Vagina (tissue), 2 donors: ENCODE results near the gene BPIFB6. TPM values are rescaled to one million over a fixed set of nuclear protein-coding genes. Genes with fewer than 3 reads are reported as not detected.

Experiments used
- DNase-seq, 2 donors: peaks; one replicate each; pipeline ENCODE4 v3.0.0-alpha.2; 2017; ENCODE audit errors: extremely low spot score in 2 of 2
- H3K27ac ChIP-seq: fragments of 200-600 bp; sonication (generic); one replicate; pipeline ENCODE4 v1.5.1; 2019
- H3K27me3 ChIP-seq: fragments of 200-600 bp; sonication (generic); one replicate; pipeline ENCODE4 v1.5.1; 2019
- H3K36me3 ChIP-seq, 2 donors: fragments of 200-600 bp; sonication (generic); one replicate each; pipeline ENCODE4 v1.5.1; 2017 to 2019
- H3K4me1 ChIP-seq: fragments of 200-600 bp; sonication (generic); one replicate; pipeline ENCODE4 v1.5.1; 2019
- H3K4me3 ChIP-seq, 2 donors: fragments of 200-600 bp; sonication (generic); 1 replicate in 1 of 2; 2 replicates in 1 of 2; pipeline ENCODE4 v1.5.1; 2016 to 2019
- H3K9me3 ChIP-seq: fragments of 200-600 bp; sonication (generic); one replicate; pipeline ENCODE4 v1.5.1; 2019
- POLR2A ChIP-seq, 2 donors: fragments of 450-650 bp; IDR thresholded peaks; one replicate each; pipeline ENCODE4 v1.6.1; 2017; ENCODE audit warnings: antibody characterized with exemption in 2 of 2, mild to moderate bottlenecking in 2 of 2, moderate library complexity in 2 of 2
- POLR2AphosphoS5 ChIP-seq, 2 donors: sonication (generic); formaldehyde crosslinking; IDR thresholded peaks; one replicate each; pipeline ENCODE4 v1.9.0; 2017; ENCODE audit warnings: antibody characterized with exemption in 2 of 2, mild to moderate bottlenecking in 2 of 2, low read depth in 1 of 2; ENCODE audit not compliant: insufficient read depth in 1 of 2
- intact Hi-C: fragments of 100-400 bp; cut with DNase I; formaldehyde crosslinking; loops from one replicate; pipeline ENCODE4 v1.15.1; 2023
- total RNA-seq: library from RNA; depleted of rRNA; stranded (reverse); fragments of >200 nt; gene quantifications from one replicate; pipeline ENCODE4 v1.2.3, GENCODE V29; 2016
- TF ChIP-seq, protein P1 (sequence below), 3 experiments: fragments of 450-650 bp in 2 of 3; fragments of 200-600 bp in 1 of 3; sonication (generic) in 1 of 3; IDR thresholded peaks; one replicate each; pipeline ENCODE4 v1.5.1; 2017 to 2019; ENCODE audit warnings: antibody characterized with exemption in 3 of 3, mild to moderate bottlenecking in 2 of 3, moderate library complexity in 2 of 3

BPIFB6 gene
- total RNA-seq, 1 donor from 2014 or later, result not detected

DNA sequence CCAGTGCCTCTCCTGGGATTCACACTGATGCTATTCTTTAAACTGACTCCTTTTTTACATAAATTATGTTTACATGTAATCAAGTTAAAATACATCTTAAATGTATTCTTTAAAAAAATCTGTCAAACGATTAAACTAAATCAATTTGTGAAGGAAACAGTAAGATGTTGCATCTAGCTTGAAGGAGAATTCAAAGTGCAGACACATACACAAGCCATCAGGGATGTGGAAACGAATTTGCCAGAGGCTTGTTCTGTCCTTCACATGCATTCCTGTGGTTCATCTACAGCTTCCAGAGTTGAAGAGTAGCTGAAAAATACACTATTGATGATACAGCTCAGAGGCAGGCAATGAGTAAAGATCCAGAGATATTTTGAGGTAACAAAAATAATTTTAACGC is 15.0 kb downstream of the BPIFB6 start:
- Histone ChIP-seq H3K27me3 (no peaks in the 10 kb centered on the region), H3K9me3 (no peaks in the 10 kb centered on the region), H3K36me3 (no peaks in the 10 kb centered on the region), H3K27ac (no peak overlapping the region), H3K4me3 (no peak overlapping the region), H3K4me1 (no peaks in the 10 kb centered on the region)
- intact Hi-C loops, result no loop called here
- no peak for TF ChIP-seq POLR2A (IDR thresholded peaks at IDR 0.05)
- no peak for TF ChIP-seq POLR2AphosphoS5 (IDR thresholded peaks at IDR 0.05; ENCODE audit: insufficient read depth in 1 of 2, low read depth in 1 of 2)
- TF ChIP-seq, protein P1, sequence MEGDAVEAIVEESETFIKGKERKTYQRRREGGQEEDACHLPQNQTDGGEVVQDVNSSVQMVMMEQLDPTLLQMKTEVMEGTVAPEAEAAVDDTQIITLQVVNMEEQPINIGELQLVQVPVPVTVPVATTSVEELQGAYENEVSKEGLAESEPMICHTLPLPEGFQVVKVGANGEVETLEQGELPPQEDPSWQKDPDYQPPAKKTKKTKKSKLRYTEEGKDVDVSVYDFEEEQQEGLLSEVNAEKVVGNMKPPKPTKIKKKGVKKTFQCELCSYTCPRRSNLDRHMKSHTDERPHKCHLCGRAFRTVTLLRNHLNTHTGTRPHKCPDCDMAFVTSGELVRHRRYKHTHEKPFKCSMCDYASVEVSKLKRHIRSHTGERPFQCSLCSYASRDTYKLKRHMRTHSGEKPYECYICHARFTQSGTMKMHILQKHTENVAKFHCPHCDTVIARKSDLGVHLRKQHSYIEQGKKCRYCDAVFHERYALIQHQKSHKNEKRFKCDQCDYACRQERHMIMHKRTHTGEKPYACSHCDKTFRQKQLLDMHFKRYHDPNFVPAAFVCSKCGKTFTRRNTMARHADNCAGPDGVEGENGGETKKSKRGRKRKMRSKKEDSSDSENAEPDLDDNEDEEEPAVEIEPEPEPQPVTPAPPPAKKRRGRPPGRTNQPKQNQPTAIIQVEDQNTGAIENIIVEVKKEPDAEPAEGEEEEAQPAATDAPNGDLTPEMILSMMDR (IDR thresholded peaks at IDR 0.05), result no peak
- no peak for DNase-seq

DNA sequence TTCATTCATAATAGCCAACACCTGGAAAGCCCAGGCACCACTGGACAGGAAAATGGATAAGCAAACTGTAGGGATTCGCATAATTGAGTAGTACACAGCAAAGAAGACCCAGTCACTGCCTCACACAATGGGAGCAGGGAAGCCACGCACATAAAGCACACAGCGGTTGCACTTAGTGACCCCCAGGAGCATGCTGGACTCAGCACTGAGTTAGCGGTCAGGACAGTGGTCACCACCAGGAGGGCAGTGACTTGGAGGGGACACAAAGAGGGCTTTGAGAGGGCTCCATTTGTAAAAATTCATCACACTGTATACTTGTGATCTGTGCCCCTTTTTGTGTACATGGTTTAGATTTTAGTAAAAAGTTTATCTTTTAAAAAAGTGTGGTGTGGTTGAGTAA is 19.9 kb downstream of the BPIFB6 start:
- Histone ChIP-seq H3K36me3 (no peaks in the 10 kb centered on the region), H3K4me1 (no peaks in the 10 kb centered on the region), H3K9me3 (no peaks in the 10 kb centered on the region), H3K27me3 (no peaks in the 10 kb centered on the region), H3K27ac (no peak overlapping the region), H3K4me3 (no peak overlapping the region)
- TF ChIP-seq POLR2A (IDR thresholded peaks at IDR 0.05), result no peak
- TF ChIP-seq, protein P1 (IDR thresholded peaks at IDR 0.05), result no peak
- TF ChIP-seq POLR2AphosphoS5 (IDR thresholded peaks at IDR 0.05; ENCODE audit: insufficient read depth in 1 of 2, low read depth in 1 of 2), result no peak
- intact Hi-C loops, result no loop called here
- no peak for DNase-seq

DNA sequence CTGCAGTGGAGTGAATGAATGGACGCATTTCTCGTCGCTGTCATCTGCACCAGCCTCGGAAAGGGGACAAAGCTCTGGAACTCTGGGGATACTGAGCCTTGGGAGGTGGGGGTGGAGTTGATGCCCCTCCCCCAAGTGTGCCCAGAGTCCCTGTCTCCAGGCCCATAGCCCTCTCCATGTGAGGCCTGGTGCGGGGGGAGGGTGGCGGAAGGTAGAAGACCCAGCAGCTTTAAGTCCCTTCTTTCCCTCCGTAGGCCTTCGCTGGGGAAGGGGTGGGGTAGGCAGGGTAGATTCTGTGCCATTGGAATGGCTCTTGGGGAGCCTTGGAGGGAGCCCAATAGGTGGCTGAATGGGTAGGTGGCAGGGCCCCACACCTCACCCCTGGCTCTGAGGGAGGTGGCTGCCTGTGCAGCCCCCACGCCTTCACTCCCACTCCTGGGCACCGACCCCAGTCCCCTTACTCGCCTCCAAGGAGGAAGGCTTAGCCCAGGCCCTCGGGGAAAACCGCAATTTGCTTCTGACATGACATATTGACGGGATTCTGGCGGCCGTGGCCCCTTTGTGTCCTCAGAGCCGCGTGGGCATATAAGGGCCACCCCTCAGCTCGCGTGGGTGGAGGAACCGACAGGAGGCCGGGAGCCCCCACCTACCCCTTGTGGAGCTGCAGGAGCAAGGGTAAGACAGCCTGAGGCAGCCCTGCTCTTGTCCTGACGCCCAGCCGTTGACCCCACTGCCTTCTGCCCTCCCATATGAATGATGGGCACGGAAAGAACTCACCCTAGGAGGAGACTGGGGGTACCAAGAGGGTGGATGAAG is 22.1 kb downstream of the BPIFB6 start, which contains the start of gene BPIFB3:
Gene BPIFB3 (plus strand): TSS at position 613 of the 816 bp plus-strand sequence. CDS start 1,533 bp downstream, outside the sequence.
- Histone ChIP-seq H3K4me1 (no peaks in the 10 kb centered on the region), H3K4me3 (no peak within 1 kb of the TSS), H3K36me3 (no peaks in the 10 kb centered on the region), H3K9me3 (no peaks in the 10 kb centered on the region), H3K27me3 (no peaks in the 10 kb centered on the region), H3K27ac (no peak within 1 kb of the TSS)
- TF ChIP-seq POLR2A (IDR thresholded peaks at IDR 0.05) (no peak), POLR2AphosphoS5 (IDR thresholded peaks at IDR 0.05; ENCODE audit: insufficient read depth in 1 of 2, low read depth in 1 of 2) (no peak)
- TF ChIP-seq, protein P1 (IDR thresholded peaks at IDR 0.05), result no peak
- DNase-seq, result no peak
- intact Hi-C loops, result no loop called here

DNA sequence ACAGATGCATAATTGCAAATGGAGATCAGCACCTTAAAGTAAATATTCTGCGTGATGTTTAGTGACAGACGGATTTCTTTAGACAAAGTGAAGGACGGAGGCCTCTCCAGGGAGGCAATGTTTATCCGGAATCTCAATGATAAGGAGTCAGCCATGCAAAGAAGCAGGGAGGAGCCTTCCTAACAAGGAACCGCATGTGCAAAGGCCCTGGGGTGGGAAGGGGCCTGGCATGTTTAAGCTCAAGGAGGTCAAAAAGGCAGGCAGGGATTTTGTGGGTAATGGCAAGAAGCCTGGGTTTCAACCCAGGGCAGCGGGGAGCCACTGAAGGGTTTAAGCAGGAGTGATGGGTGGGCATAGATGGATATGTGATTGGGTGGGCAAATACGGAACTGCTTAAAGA is 22.9 kb downstream of the BPIFB6 start:
- no peaks in the 10 kb centered on the region for H3K27me3 ChIP-seq
- no peak overlapping the region for H3K4me3 ChIP-seq
- DNase-seq, result no peak
- H3K27ac ChIP-seq, result no peak overlapping the region
- H3K9me3 ChIP-seq, result no peaks in the 10 kb centered on the region
- intact Hi-C loops, result no loop called here
- TF ChIP-seq, protein P1 (IDR thresholded peaks at IDR 0.05), result no peak
- TF ChIP-seq POLR2AphosphoS5 (IDR thresholded peaks at IDR 0.05; ENCODE audit: insufficient read depth in 1 of 2, low read depth in 1 of 2) (no peak), POLR2A (IDR thresholded peaks at IDR 0.05) (no peak)
- no peaks in the 10 kb centered on the region for H3K36me3 ChIP-seq
- no peaks in the 10 kb centered on the region for H3K4me1 ChIP-seq

DNA sequence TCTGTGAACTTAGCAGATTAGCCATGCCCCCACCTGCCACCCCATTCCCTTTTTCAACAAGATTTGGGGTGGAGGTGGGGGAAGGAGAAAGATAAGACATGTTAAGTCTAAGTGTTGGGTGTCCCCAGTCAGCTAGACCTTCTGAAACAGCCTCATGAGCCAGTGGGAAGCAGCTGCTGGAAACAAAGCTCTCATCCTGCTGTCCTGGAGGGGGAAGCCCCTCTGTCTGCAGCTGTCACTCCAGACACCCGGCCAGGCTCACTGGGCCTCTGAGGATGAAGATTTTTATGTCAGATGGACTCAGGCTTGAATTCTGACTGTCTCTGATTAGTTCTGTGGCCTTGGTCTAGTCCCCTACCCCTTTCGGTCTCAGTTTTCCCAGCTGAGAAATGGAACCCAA is 23.3 kb downstream of the BPIFB6 start:
- H3K9me3 ChIP-seq, result no peaks in the 10 kb centered on the region
- DNase-seq, result no peak
- TF ChIP-seq, protein P1 (IDR thresholded peaks at IDR 0.05), result no peak
- TF ChIP-seq POLR2AphosphoS5 (IDR thresholded peaks at IDR 0.05; ENCODE audit: insufficient read depth in 1 of 2, low read depth in 1 of 2) (no peak), POLR2A (IDR thresholded peaks at IDR 0.05) (no peak)
- H3K27me3 ChIP-seq, result no peaks in the 10 kb centered on the region
- H3K4me3 ChIP-seq, result no peak overlapping the region
- intact Hi-C loops, result no loop called here
- no peaks in the 10 kb centered on the region for H3K4me1 ChIP-seq
- H3K27ac ChIP-seq, result no peak overlapping the region
- no peaks in the 10 kb centered on the region for H3K36me3 ChIP-seq
